ENCODE data around the gene ERI2.
"Not testable (repeated sequence)": the region's sequence is repeated elsewhere in the genome, so short reads cannot be mapped to it uniquely, and the experiment has no call there.

Gene ERI2

GRCh38 chr16:20818929-20819585 is 12.8 kb upstream of the ERI2 start:
- no peak for DNase-seq

- DNase-seq: no peak
These were observed 8.5 kb upstream of the ERI2 start for GRCh38 chr16:20814784-20815183.

GRCh38 chr16:20812510-20812909 is 6.2 kb upstream of the ERI2 start:
- DNase-seq: no peak

- no peak for DNase-seq
These were observed 5.7 kb upstream of the ERI2 start for GRCh38 chr16:20811889-20812439.

GRCh38 chr16:20807862-20808261 is 1.6 kb upstream of the ERI2 start:
- no peak for DNase-seq

GRCh38 chr16:20805684-20806167 is 546 bp downstream of the ERI2 start:
- not testable (repeated sequence) for DNase-seq

- no peak for DNase-seq
These were observed 2.6 kb downstream of the ERI2 start for GRCh38 chr16:20803561-20804214.

GRCh38 chr16:20803192-20803560 is 3.1 kb downstream of the ERI2 start:
- no peak for DNase-seq

- no peak for DNase-seq
These were observed 5.0 kb downstream of the ERI2 start for GRCh38 chr16:20801278-20801677.

- DNase-seq: no peak
These were observed 6.7 kb downstream of the ERI2 start for GRCh38 chr16:20799599-20799998.

- no peak for DNase-seq
These were observed 7.9 kb downstream of the ERI2 start for GRCh38 chr16:20798364-20798763.

GRCh38 chr16:20791923-20792612 is 14.2 kb downstream of the ERI2 start:
- no peak for DNase-seq

- no peak for DNase-seq
These were observed 17.1 kb downstream of the ERI2 start for GRCh38 chr16:20789130-20789529.

- DNase-seq: no peak
These were observed 22.1 kb downstream of the ERI2 start for GRCh38 chr16:20784204-20784603.

- no peak for DNase-seq
These were observed 23.8 kb downstream of the ERI2 start for GRCh38 chr16:20782470-20782869.

GRCh38 chr16:20781697-20782096 is 24.6 kb downstream of the ERI2 start:
- DNase-seq: no peak

- DNase-seq: peak; percentile 48
These were observed 31.4 kb downstream of the ERI2 start for GRCh38 chr16:20774703-20775362.

GRCh38 chr16:20773679-20774078 is 32.6 kb downstream of the ERI2 start:
- no peak for DNase-seq

GRCh38 chr16:20768818-20769217 is 37.5 kb downstream of the ERI2 start:
- DNase-seq: no peak

GRCh38 chr16:20768121-20768520 is 38.2 kb downstream of the ERI2 start:
- no peak for DNase-seq

GRCh38 chr16:20767577-20767976 is 38.7 kb downstream of the ERI2 start:
- no peak for DNase-seq

- no peak for DNase-seq
These were observed 40.0 kb downstream of the ERI2 start for GRCh38 chr16:20766294-20766693.

- no peak for DNase-seq
These were observed 40.5 kb downstream of the ERI2 start for GRCh38 chr16:20765732-20766131.
